Nucleus accumbens (tissue), 56 donors: Measurements from ENCODE around the gene BACE1.
"Not testable (repeated sequence)": the region's sequence is repeated elsewhere in the genome, so short reads cannot be mapped to it uniquely, and the experiment has no call there.

Experiments
- DNase-seq, 56 donors: peaks; one replicate each; lab custom pipeline; 2025; lab: John Stamatoyannopoulos, UW

The BACE1 gene

GRCh38 chr11:117279711-117280376 is 36.2 kb downstream of the BACE1 start:
- no peak for DNase-seq

- DNase-seq, result no peak
Observed at GRCh38 chr11:117278347-117278746, 37.7 kb downstream of the BACE1 start.

DNA sequence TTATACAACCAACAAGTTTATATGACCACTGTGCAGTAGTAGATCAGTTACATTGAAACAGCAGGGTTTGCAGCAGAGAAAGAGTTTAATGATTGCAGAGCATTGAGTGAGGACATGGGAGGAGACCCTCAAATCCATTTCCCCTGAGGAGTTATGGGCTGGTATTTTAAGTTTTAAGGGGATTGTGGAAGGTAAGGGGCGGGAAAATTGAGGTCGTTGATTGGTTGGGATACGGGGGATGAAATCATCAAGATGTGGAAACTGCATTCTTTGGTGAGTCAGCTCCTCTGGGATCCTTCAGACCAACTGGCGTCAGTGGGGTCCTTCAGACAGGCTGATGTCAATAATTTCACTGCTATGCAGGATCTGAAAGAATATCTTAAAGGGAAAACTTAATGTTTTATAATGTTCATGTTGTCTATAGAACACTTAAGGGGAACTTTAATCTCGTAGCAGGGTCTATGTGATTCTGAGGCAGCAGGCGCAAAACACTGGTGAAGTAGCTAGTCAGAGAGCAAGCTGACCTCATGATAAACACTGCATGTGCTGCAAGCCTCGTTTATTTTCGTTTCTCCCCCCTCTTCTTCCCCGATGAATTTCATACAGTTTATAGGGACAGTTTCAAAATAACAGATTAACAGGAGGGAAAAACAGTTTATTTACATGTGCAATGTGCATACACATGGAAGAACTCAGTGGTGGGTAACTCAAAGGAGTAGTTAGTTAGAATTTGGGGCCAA is 42.3 kb downstream of the BACE1 start:
- DNase-seq, result no peak

DNA sequence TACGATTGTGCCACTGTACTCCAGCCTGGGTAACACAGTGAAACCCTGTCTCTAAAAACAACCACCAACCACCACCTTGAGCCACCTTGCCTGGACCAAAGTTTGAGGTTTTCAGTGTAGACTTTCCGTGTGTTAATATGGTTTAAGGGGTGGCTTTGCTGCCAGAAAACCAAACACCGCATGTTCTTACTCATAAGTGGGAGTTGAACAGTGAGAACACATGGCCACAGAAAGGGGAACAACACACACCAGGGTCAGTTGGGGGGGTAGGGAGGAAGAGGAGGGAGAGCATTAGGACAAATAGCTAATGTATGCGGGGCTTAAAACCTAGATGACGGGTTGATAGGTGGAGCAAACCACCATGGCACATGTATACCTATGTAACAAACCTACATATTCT is 43.9 kb downstream of the BACE1 start:
- DNase-seq, result not testable (repeated sequence)

- no peak for DNase-seq
Observed at GRCh38 chr11:117271208-117271607, 44.8 kb downstream of the BACE1 start.

DNA sequence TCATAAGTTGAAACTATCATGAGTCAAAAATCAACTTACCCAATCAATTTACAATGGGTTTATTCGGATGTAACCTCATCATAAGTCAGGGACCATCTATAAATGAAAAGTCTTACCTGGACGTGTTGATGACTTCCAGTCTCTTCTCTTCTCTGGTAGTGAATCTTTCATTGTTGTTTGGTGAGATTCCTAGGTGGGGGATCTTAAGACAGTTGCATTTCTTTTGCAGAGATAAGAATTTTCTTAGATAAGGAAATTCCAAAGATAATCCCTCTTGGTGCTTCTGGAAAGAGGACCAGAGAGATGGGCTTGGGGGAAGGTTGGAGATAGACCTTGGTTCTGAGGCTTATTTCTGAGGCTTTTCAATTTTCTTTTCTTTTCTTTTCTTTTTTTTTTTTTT is 46.2 kb downstream of the BACE1 start:
- no peak for DNase-seq

DNA sequence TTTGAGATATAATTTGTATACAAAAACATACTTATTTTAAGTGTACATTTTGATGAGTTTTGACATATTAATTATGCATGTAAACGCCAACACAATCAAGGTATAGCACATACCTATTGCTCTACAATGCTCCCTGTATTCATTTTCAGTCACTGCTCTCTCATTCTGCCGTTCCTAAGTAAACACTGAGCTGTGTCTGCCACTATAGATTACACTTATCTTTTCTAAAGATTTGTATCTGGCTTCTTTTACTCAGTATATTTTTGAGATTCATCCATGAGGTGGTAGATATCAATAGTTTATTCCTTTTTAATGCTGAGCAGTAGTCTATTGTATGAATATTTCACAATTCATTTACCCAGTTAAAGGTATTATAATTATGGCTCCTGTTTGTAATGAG is 50.3 kb downstream of the BACE1 start:
- DNase-seq, result no peak

DNA sequence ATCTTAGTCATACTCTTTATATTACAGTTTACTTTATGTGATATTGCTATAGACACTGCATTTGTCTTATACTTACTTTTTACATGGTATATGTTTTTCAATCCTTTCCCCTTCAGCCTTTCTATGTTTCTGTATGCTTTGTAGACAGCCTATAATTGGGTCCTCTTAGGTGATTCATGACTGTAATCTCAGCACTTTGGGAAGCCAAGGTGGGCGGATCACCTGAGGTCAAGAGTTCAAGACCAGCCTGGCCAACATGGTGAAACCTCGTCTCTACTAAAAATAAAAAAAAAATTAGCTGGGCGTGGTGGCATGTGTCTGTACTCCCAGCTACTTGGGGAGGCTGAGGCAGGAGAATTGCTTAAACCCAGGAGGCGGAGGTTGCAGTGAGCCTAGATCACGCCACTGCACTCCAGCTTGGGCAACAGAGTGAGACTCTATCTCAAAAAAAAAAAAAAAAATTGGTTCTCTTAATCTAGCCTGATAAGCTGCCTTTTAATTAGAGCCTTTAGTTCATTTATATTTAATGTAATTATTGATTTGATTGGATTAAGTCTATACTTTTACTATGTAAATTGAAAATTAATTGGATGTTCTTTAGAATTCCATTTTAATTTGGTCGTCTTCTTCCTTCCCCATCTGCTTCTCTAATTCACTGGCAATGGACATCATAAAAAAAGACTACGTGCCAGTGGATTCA is 51.3 kb downstream of the BACE1 start:
- not testable (repeated sequence) for DNase-seq

- DNase-seq, result no peak
Observed at GRCh38 chr11:117259417-117259816, 56.6 kb downstream of the BACE1 start.

DNA sequence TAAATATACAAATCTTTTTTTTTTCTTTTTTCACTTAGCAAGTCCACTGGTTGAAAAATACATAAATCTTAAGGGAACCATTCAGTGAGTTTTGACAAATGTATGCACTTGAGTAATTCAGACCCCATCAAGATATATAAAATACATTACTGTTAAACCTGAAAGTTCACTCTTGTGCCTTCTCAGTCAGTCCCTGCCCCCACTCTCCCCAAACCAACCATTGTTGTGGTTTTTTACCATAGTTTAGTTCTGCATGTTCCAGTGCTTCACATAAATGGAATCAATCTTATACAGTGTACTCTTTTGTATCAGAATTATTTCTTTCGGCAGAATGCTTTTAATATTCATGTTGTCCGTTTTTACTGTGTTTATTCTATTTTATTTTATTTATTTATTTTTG is 57.5 kb downstream of the BACE1 start:
- DNase-seq, result no peak

GRCh38 chr11:117256573-117256972 is 59.5 kb downstream of the BACE1 start:
- no peak for DNase-seq

- no peak for DNase-seq
Observed at GRCh38 chr11:117255966-117256365, 60.1 kb downstream of the BACE1 start.

DNA sequence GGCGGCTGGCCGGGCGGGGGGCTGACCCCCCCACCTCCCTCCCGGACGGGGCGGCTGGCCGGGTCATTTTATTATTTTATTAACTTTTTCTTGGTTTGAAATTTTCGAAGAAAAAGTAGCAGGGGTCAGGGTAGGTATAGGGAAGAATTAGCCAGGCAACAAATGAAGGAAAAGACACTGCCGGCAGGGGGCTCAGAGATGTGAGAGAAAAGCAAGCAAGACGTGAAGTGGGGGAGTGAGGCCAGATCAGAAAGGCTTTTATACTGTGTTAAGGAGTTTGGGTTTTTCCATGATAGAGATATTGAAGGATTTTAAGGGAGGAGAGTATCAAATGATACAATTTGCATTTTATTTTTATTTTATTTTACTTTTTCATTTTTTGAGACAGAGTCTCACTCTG is 64.5 kb downstream of the BACE1 start:
- DNase-seq, result no peak

DNA sequence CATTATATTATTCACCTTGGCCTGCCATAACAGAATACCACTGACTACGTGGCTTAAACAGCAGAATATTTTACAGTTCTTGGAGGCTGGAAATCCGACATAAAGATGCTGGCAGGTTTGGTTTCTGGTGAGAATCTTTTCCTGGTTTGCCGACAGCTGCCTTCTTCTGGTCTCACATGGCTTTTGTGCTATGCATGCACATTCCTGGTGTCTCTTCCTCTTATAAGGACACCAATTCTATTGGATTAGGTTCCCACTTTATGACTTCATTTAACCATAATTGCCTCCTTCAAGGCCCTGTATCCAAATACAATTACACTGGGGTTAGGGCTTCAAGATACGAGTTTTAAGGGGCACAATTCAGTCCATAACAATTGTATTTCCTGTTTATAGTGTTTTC is 66.5 kb downstream of the BACE1 start:
- no peak for DNase-seq

GRCh38 chr11:117248341-117248740 is 67.7 kb downstream of the BACE1 start:
- no peak for DNase-seq

DNA sequence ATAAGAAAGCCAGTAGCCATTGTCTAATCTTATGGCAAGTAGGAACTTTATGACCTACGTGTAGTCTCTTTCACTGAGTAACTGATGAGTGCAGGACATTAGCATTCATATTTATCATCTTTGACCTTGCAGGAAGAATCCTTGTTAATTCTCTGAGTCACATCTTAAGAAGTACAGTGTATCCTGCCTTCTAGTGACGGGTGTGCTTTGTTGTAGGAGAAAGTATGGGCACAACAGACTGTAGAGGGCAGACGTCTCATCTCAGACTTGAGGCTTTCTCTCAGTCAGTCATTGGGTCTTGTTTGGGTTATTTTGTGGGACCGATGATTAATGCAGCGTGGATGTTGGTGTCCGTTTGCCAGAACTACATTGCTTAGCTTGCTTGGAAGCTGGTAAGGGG is 76.8 kb downstream of the BACE1 start:
- DNase-seq, result no peak

- no peak for DNase-seq
Observed at GRCh38 chr11:117238221-117238620, 77.8 kb downstream of the BACE1 start.
